Neural cell (in vitro differentiated cells): Measurements from ENCODE around the gene SAT2.

ENCODE experiments used
- CTCF ChIP-seq: fragments of 450-650 bp; IDR thresholded peaks from 2 replicates; pipeline ENCODE4 v1.5.1; 2014; ENCODE audit warnings: antibody characterized with exemption, mild to moderate bottlenecking, moderate library complexity; ENCODE audit not compliant: poor library complexity, severe bottlenecking
- EZH2 ChIP-seq: fragments of 200-600, 300-800 bp; shearing (Covaris generic), sonication (generic); IDR thresholded peaks from 2 replicates; pipeline ENCODE4 v1.6.1; 2014; ENCODE audit warnings: antibody characterized with exemption, low read length, borderline replicate concordance, mild to moderate bottlenecking; ENCODE audit not compliant: insufficient read depth, poor library complexity, severe bottlenecking
- POLR2AphosphoS5 ChIP-seq: IDR thresholded peaks from 2 replicates; pipeline ENCODE4 v1.6.1; 2012

- TF ChIP-seq CTCF, result no peak
- peak; percentile 94 for TF ChIP-seq POLR2AphosphoS5
- no peak for TF ChIP-seq EZH2
Observed at GRCh38 chr17:7627250-7628121, at the start of gene SAT2.
